A549 treated with Hydrocortisone at 1 μM for 4 hours (cell line): ENCODE data around the gene TRIM3. TPM values are rescaled to one million over a fixed set of nuclear protein-coding genes. Genes with fewer than 3 reads are reported as not detected.

Experiments used
- total RNA-seq: library from RNA; stranded (reverse); fragments of 200-300 nt; extraction: Qiagen RNA extraction; gene quantifications from 5 replicates; pipeline ENCODE4 v1.2.3, GENCODE V29; 2022

Gene TRIM3
- 16.0 to 21.4 TPM (median 17.6 TPM) in 5 replicates for total RNA-seq

DNA sequence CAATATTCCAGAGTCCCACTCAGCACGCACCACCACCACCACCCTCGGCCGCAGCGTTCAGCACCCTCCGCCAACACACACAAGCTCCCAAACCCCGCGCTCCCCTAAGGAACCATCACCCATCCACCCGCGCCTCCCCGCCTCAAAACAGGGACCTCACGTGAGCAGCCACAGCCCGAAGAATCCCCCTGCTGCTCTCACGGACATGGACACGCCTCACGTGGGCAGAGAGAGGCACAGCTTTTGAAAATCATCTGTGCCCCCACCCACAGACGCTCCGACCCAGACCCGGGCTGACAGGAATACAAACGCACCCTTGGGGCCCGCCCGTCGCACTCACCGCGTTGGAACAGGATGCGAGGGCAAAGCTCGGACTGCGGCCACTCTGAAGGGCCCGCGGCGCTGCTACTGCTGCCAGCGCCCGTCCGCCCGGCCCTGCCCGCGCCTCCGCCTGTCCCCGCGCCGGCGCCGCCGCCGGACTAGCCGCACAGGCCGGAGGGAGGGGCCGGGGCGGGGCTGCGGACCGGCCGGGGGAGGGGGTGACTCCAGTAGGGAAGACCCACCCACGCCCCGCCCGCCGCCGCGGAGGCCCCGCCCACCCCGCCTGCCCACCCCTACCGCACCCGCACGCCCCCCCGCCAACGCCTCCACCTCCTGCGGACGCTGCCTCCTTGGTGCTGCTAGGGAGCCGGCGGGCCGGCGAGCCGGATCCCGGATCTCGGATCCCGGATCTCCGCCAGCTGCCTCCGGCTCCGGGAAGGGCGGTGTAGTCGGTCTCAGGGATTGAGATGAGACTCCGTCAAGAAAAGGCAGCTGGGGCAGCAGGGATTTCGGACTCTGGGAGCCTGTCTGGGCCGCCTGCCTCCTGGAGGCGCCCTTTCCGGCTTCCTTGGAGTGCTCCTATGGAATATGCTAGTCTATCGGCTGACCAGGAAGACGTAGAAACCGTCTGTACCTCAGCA is at the start of gene TRIM3:
Gene TRIM3 (minus strand): TSS at position 491 of the 962 bp plus-strand sequence. CDS start 8,246 bp downstream, outside the sequence.

DNA sequence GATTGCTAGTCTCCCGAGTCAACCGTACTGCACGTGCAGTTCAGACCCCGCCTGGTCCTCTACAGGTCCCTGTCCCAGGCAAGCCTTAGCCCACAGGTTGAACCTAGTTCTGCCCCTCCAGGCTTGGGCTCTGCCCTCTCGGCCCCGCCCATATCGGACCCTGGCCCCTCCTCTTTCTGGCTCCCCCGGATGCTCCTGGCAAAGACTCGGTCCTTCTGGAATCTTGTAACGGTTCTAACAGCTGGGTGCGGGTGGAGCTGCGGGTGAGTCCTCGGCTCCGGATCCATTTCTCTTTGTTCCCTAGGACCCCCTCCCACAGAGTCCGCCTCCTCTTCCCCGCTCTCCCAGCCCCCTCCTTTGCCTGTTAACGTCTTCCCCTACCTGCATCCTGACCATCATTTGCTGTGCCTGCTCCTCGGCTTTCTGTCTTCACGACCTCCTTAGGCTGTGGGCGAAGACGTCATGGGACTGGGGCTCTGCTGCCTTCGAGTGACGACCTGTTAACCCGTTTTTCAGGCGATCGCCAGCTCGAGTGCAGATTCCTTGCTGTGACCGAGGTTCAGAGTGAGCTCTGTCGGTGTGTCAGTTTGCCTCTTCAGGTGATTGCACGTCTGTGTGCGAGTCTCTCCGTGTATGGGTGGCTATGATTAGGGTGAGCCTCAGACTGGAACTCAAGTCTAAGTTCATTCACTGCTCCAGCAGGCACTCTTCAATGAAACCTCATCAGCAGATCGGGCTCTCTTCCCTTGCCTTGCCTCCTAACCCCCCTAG is 23.5 kb upstream of the TRIM3 start, which contains the start of gene DNHD1:
Gene DNHD1 (plus strand): TSS at position 212 of the 771 bp plus-strand sequence. CDS start 936 bp downstream, outside the sequence.

DNA sequence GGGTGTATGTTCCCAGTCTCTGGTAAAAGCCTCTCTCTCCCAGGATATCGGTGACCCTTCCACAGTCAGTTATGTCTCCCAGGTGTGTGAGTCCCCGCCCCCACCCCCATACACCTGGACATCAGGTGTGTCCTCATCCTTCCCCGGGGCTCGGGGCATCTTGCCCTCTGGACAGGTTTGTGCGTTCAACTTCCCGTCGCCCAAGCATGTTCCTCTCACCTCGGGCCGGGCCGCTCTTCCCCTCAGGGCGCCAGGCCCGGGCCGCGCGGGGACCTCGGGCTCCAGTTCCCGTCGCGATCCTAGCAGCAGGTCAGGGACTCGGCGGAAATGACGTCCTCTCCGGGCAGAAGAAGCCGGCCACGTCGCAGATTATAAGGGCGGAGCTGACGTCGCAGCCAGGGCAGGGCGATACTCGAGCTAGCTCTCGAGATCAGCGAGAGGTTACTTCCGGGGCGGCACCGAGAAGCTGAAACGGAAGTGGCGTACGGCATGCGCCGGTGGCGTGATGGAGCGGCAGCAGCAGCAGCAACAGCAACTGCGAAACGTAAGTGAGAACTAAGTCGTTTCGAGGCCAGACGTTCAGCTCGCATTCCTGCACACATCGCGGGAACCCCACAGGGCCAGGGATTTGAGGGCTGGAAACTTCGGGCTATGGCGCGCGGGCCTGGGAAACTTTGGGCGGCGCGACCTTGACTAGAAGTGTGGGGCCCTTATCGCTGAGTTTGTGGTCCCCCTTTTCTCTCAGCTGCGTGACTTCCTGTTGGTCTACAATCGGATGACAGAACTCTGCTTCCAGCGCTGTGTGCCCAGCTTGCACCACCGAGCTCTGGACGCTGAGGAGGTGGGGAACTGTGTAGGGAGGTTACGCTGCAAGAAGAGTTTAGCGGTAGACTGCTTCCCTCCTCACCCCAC is 7.5 kb upstream of the TRIM3 start, which contains the start of the genes ARFIP2 and TIMM10B:
Gene ARFIP2 (minus strand): TSS at position 320 of the 912 bp plus-strand sequence. CDS start 910 bp downstream, outside the sequence.
Gene TIMM10B (plus strand): TSS at position 490 of the 912 bp plus-strand sequence. CDS start 16 bp downstream, at position 506.

DNA sequence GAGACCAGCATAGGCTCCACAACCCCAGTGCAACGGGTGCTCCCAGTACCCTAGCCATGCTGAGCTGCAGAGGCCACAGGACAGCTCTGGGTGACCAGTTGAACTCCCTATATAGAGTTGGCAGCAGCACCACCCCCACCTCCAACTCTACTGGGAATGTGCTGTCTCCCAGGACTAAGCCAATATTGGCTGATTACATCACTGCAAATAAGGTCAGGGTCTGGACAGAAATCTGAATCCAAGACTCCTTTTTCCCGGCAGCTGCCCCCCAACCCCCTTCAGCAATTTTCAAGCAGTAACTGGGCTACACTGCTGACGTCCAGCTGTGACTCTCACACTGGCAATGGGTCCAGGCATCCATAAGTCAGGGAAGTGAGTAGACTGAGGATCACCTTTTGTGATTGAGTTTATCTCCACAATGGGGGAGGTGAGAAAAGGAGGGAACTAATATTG is 32.8 kb downstream of the TRIM3 start, which contains the start of gene HPX:
Gene HPX (minus strand): TSS at position 82 of the 453 bp plus-strand sequence. CDS start 24 bp downstream, at position 58.

DNA sequence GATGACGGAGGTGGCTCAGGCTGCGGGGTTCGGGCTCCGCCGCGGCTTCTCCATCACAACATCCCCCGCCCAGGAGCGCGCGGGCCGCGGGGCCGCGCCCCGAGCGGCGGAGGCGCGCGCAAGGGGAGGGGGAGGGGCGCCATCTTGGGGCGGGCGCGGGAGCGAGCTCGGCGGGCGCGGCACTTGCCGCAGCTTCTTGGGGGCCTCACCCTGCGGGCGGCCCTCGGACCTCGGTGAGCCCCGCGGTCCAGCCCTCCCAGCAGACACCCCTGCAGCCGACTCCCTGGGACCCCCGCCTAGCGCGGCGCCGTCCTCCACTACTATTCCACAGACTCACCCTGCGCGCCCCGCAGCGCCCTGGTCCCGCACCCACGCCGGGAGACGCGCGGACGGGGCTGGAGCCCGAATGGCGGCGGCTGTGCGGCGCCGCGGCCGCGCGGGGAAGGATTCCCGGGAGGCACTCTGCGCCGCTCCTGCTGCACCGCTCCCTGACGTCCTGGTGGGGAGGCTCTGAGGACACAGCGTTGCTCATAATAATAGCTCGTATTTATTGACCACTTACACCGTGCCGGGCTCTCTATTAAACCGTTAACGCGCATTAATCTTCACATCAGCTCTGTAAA is 54.6 kb downstream of the TRIM3 start, which contains the start of gene APBB1:
Gene APBB1 (minus strand): TSS at position 86 of the 623 bp plus-strand sequence. CDS start 7,747 bp downstream, outside the sequence.

Other genes starting within 250 kb of the TRIM3 start
- gene FHIP1B, start 239.3 kb downstream of the TRIM3 start, total RNA-seq: 14.6 to 20.3 TPM (median 16.2 TPM) in 5 replicates
- 0.05 to 0.10 TPM (median 0.07 TPM) in 4 of 5 replicates, not detected in the other for gene CNGA4, start 234.9 kb downstream of the TRIM3 start, total RNA-seq
- gene CCKBR, start 214.1 kb downstream of the TRIM3 start, total RNA-seq: not detected in 5 replicates
- 20.8 to 32.7 TPM (median 25.4 TPM) in 5 replicates for gene CAVIN3, start 153.4 kb downstream of the TRIM3 start, total RNA-seq
- 9.3 to 11.3 TPM (median 10.1 TPM) in 5 replicates for gene SMPD1, start 83.5 kb downstream of the TRIM3 start, total RNA-seq
- gene APBB1, start 54.8 kb downstream of the TRIM3 start, total RNA-seq: 16.6 to 20.1 TPM (median 18.9 TPM) in 5 replicates
- gene HPX, start 33.0 kb downstream of the TRIM3 start, total RNA-seq: 0.48 to 0.66 TPM (median 0.51 TPM) in 5 replicates
- gene ARFIP2, start 7.4 kb upstream of the TRIM3 start, total RNA-seq: 53.3 to 59.5 TPM (median 55.2 TPM) in 5 replicates
- 27.1 to 36.2 TPM (median 33.5 TPM) in 5 replicates for gene TIMM10B, start 7.6 kb upstream of the TRIM3 start, total RNA-seq
- gene DNHD1, start 23.3 kb upstream of the TRIM3 start, total RNA-seq: 2.5 to 3.4 TPM (median 2.9 TPM) in 5 replicates
- 26.0 to 38.0 TPM (median 32.7 TPM) in 5 replicates for gene RRP8, start 129.7 kb upstream of the TRIM3 start, total RNA-seq
- gene ILK, start 129.8 kb upstream of the TRIM3 start, total RNA-seq: 112 to 121 TPM (median 115 TPM) in 5 replicates
- gene TAF10, start 138.3 kb upstream of the TRIM3 start, total RNA-seq: 134 to 257 TPM (median 219 TPM) in 5 replicates
- 41.2 to 46.0 TPM (median 44.5 TPM) in 5 replicates for gene TPP1, start 145.5 kb upstream of the TRIM3 start, total RNA-seq
- 0.09 to 0.10 TPM (median 0.09 TPM) in 5 replicates for gene DCHS1, start 181.9 kb upstream of the TRIM3 start, total RNA-seq
- 80.2 to 104 TPM (median 93.9 TPM) in 5 replicates for gene MRPL17, start 209.4 kb upstream of the TRIM3 start, total RNA-seq